GM18873 (cell line): ENCODE data around the gene CACNA1C.
"Not testable (repeated sequence)": the region's sequence is repeated elsewhere in the genome, so short reads cannot be mapped to it uniquely, and the experiment has no call there.

Source experiments
- ATAC-seq: cut with Tn5 transposase; IDR thresholded peaks from one replicate; pipeline ENCODE4 v1.9.1; 2021; ENCODE audit warnings: mild to moderate bottlenecking, moderate library complexity, moderate number of reproducible peaks; ENCODE audit not compliant: unreplicated experiment, low FRiP score

Gene CACNA1C

GRCh38 chr12:2682296-2683251 lies 629.8 kb downstream of the CACNA1C start:
- no peak for ATAC-seq

- no peak for ATAC-seq
Observed at GRCh38 chr12:2683283-2684025, 630.7 kb downstream of the CACNA1C start.

GRCh38 chr12:2684026-2684325 lies 631.2 kb downstream of the CACNA1C start:
- not testable (repeated sequence) for ATAC-seq

GRCh38 chr12:2685620-2686279 lies 633.0 kb downstream of the CACNA1C start:
- ATAC-seq, result not testable (repeated sequence)

GRCh38 chr12:2686280-2686646 lies 633.5 kb downstream of the CACNA1C start:
- no peak for ATAC-seq

- ATAC-seq, result no peak
Observed at GRCh38 chr12:2687058-2687457, 634.3 kb downstream of the CACNA1C start.

- ATAC-seq, result no peak
Observed at GRCh38 chr12:2687726-2688125, 634.9 kb downstream of the CACNA1C start.

GRCh38 chr12:2688381-2688931 lies 635.7 kb downstream of the CACNA1C start:
- ATAC-seq, result no peak

- ATAC-seq, result no peak
Observed at GRCh38 chr12:2689393-2689792, 636.6 kb downstream of the CACNA1C start.

GRCh38 chr12:2689879-2690278 lies 637.1 kb downstream of the CACNA1C start:
- ATAC-seq, result no peak

GRCh38 chr12:2690348-2691005 lies 637.7 kb downstream of the CACNA1C start:
- no peak for ATAC-seq

- ATAC-seq, result no peak
Observed at GRCh38 chr12:2691006-2691344, 638.2 kb downstream of the CACNA1C start.

GRCh38 chr12:2691345-2692071 lies 638.7 kb downstream of the CACNA1C start:
- no peak for ATAC-seq

GRCh38 chr12:2692080-2692479 lies 639.3 kb downstream of the CACNA1C start:
- ATAC-seq, result no peak

GRCh38 chr12:2693244-2693860 lies 640.6 kb downstream of the CACNA1C start:
- ATAC-seq, result no peak

GRCh38 chr12:2693980-2694610 lies 641.3 kb downstream of the CACNA1C start:
- ATAC-seq, result no peak

GRCh38 chr12:2696136-2696535 lies 643.3 kb downstream of the CACNA1C start:
- no peak for ATAC-seq

GRCh38 chr12:2697057-2697800 lies 644.4 kb downstream of the CACNA1C start:
- no peak for ATAC-seq
